Measurements from ENCODE around the gene TMEM179. TPM values are rescaled to one million over a fixed set of nuclear protein-coding genes. Genes with fewer than 3 reads are reported as not detected.
A peak's percentile ranks its signal among the peaks of the same experiment; 100 is the strongest.

The TMEM179 gene
- total and polyA plus RNA-seq, 2 of the 13 experiments (the other 11 are each of a cell fraction or from before 2014, with no cell fraction given), result not detected

DNA sequence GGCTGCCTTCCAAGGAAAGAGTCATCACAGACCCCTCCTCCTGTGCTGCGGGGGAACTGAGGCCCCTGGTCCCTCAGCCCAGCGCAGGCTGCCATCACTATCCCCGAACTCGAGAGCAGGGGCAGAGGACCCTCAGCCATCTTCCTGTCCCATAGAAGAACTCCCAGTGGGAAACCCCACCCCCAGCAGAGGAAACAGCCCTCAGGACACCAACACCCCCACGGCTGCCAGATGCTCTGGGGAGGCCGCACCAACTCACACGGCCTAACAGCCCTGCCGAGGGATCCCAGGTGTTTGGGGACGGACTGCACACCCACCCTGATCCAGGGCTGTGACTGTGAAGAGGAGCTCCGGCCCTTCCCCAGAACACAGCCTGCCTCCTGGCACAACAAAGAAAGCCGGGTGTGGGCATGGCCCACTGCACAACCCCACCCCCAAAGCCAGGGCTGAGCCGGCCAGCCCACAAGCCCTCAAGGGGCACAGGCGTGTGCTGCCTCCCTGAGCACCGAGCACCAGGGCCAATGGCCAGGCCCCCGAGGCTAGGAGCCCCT, 41.3 kb downstream of the TMEM179 start:
- ATAC-seq, result no peak
- no peak overlapping the region for H2AFZ ChIP-seq (ENCODE audit: low read length)
- H3K9me3 ChIP-seq (ENCODE audit: low read length), result no peaks in the 10 kb centered on the region
- no peak overlapping the region for H3K4me2 ChIP-seq (ENCODE audit: low read depth, low read length)
- ChIA-PET CTCF (ENCODE audit: low intra/inter-chr PET ratio, low total read pairs) (interaction anchor here (0.9 to 1.5 kb wide), 3 partner anchors 426 to 485 kb away, joined by 3 to 9 read pairs (median 4); no protein-coding TSS in a partner anchor), POLR2A (no interaction called here)
- no peaks in the 10 kb centered on the region for H3K4me1 ChIP-seq (ENCODE audit: insufficient read depth, low read length)
- intact Hi-C loops (cut with micrococcal nuclease; ENCODE audit: unreplicated experiment) (no loop called here), in situ Hi-C loops (cut with HindIII; ENCODE audit: extremely low pct_ligation_motif_present, low pct_unique_long_range_greater_than_20kb) (loop anchor here (5.0 kb wide), 1 partner anchor 426 kb away; the partner anchor contains the start of gene KIF26A)
- no peak for FAIRE-seq
- H3K4me3 ChIP-seq (replicated peaks in 1 of 3; ENCODE audit: insufficient read depth in 1 of 3, low read depth in 2 of 3, low read length in 3 of 3), result no peak overlapping the region
- no peak for DNase-seq (ENCODE audit: low spot score)
- H3K79me2 ChIP-seq (ENCODE audit: insufficient read depth, low read length), result no peaks in the 10 kb centered on the region
- H3K9ac ChIP-seq (ENCODE audit: insufficient read depth, low read depth, low read length), result no peak overlapping the region
- 3% methylated on average over 5 of the region's 15 CpGs for WGBS (ENCODE audit: low lambda C conversion rate)
- no peaks in the 10 kb centered on the region for H3K36me3 ChIP-seq (replicated peaks in 1 of 2; ENCODE audit: control insufficient read depth in 1 of 2, insufficient read depth in 2 of 2, low read length in 2 of 2)
- BruUV-seq (replicated peaks), result no TSS peak
- no peak overlapping the region for H3K27ac ChIP-seq (ENCODE audit: extremely low read length, insufficient read depth, low read length)
- TF ChIP-seq PCBP1 (IDR thresholded peaks at IDR 0.05; ENCODE audit: borderline replicate concordance, low read depth, low read length) (0 out of 2 replicates have a peak, but pooled peaks have one; percentile 4), SRSF9 (IDR thresholded peaks at IDR 0.05; ENCODE audit: borderline replicate concordance, insufficient read depth, low read depth, low read length, poor library complexity, severe bottlenecking) (no peak), ARID4A (CRISPR knock-in tag; IDR thresholded peaks at IDR 0.05; ENCODE audit: borderline replicate concordance) (no peak), PTBP1 (IDR thresholded peaks at IDR 0.05; ENCODE audit: low read depth, low read length, poor library complexity, severe bottlenecking) (no peak), E2F1 (CRISPR knock-in tag; IDR thresholded peaks at IDR 0.05) (no peak)
- TF ChIP-seq, protein P1, sequence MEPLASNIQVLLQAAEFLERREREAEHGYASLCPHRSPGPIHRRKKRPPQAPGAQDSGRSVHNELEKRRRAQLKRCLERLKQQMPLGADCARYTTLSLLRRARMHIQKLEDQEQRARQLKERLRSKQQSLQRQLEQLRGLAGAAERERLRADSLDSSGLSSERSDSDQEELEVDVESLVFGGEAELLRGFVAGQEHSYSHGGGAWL (CRISPR knock-in tag; IDR thresholded peaks at IDR 0.05), result no peak
- peaks cover 18 to 82% of the 10 kb centered on the region in 2 experiments for H3K27me3 ChIP-seq (ENCODE audit: control insufficient read depth in 1 of 2, insufficient read depth in 2 of 2, low read length in 2 of 2)
- H4K20me1 ChIP-seq (ENCODE audit: insufficient read depth, low read length), result no peaks in the 10 kb centered on the region

Data from HepG2 (cell line).